ENCODE measurements around the gene SDC3.

SDC3 gene

DNA sequence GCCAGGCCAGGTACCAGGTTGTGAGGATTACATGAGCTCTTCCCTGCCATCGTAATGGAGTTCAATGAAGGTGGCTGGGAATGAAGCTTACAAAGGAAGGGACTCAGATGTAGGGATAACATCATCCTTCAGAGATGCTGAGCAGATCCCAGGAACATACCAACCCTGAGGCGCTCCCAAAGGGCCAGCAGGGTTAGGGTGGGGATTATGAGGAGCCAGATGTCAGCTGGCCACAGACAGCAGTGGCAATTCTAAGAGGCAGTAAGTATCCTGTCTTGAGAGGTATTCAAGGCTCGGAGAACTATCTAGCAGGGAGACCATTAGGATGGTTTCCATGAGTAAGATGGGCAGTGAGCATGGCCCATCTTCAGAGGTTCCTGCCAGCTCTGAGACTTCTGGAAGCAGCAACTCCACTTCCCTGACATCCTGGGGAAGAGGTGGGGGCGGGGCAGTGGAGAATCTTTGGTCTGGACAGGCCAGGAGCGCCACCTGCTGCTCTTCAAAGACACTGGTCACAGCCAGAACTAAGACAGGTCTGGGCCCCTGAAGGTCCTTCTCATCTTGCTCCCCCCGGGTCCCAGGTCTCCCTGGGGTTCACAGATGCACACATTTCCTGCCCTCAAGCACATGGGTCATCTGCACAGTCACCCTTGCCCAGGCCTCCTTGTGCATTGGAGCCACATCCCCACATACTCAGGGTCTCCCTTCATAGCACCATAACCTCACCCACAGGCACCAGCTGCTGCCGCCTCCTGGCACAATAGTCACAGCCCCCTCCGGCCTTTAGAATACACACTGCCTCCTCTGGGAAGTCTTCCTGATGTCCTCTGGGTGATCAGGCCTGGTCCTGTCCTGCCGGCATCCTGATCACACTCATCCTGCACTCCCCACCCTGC, 2.7 kb upstream of the SDC3 start:
- TF ChIP-seq CEBPB (IDR thresholded peaks at IDR 0.05), result no peak
- TF ChIP-seq RAD21 (IDR thresholded peaks at IDR 0.05; ENCODE audit: low read depth), result peak; percentile 100
- TF ChIP-seq TEAD4 (IDR thresholded peaks at IDR 0.05), result no peak

DNA sequence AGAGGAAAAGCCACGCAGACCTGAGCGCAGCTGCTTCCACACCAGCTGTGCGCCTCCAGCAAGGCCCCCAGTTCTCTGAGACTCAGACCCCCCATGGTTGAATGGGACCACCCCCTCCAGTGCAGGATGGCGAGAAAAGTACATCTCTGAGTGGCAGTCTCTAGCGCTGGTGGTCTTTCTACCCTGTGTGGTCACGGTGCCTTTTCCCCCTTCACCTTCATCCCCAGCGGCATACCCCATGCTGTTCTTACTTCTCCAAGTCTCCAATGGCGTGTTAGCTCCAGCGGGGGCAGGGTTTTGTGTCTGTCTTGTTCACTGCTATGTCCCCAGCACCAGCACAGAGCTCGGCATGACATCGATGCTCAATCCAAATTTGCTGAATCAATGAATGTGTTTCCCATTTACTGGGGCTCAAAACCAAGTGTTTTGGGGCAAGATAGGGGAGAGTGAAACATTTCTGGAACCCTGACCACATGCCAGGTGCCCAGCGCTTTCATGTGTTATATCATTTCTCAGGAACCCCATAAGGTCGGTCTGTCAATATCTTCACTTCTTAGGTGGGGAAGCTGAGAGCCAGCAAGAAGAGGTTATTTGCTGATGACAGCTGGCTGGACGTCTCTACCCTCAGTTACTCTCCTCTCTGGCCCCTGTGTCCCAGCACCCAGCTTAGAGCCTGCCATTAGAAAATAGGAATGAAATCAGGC, 959 bp upstream of the SDC3 start:
- TF ChIP-seq EGR1 (IDR thresholded peaks at IDR 0.05) (no peak), EP300 (IDR thresholded peaks at IDR 0.05; ENCODE audit: borderline replicate concordance) (no peak), NFIC (IDR thresholded peaks at IDR 0.05) (no peak), TCF12 (IDR thresholded peaks at IDR 0.05; ENCODE audit: low read depth) (no peak), TAF1 (IDR thresholded peaks at IDR 0.05; ENCODE audit: low read depth) (no peak), CREB1 (IDR thresholded peaks at IDR 0.05; ENCODE audit: low read depth) (no peak)
- TF ChIP-seq, protein P1, sequence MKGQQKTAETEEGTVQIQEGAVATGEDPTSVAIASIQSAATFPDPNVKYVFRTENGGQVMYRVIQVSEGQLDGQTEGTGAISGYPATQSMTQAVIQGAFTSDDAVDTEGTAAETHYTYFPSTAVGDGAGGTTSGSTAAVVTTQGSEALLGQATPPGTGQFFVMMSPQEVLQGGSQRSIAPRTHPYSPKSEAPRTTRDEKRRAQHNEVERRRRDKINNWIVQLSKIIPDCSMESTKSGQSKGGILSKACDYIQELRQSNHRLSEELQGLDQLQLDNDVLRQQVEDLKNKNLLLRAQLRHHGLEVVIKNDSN (IDR thresholded peaks at IDR 0.05), result no peak

DNA sequence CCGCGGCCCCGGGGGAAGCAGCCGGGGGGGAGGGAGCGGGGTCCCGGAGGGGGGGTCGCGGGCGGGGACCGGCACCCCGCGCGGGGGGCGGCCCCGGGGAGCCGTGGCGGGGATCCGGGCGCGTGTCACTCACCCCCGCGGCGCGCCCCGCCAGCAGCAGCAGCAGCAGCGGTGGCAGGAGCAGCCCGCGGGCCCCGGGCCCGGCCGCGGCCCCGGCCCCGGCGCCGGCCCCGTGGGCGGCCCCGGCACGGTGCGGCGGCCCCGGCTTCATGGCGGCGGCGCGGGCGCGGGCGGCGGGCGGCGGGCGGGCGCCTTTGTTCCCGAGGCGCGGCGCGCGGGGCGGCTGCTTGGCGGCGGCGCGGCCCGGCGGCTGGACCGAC, 252 bp downstream of the SDC3 start:
- TF ChIP-seq EP300 (IDR thresholded peaks at IDR 0.05; ENCODE audit: borderline replicate concordance) (no peak), EGR1 (IDR thresholded peaks at IDR 0.05) (no peak), CEBPB (IDR thresholded peaks at IDR 0.05) (no peak), CREB1 (IDR thresholded peaks at IDR 0.05; ENCODE audit: low read depth) (no peak), RAD21 (IDR thresholded peaks at IDR 0.05; ENCODE audit: low read depth) (no peak), ZBTB7A (IDR thresholded peaks at IDR 0.05; ENCODE audit: low read depth) (no peak), TAF1 (IDR thresholded peaks at IDR 0.05; ENCODE audit: low read depth) (no peak), YY1 (IDR thresholded peaks at IDR 0.05; ENCODE audit: low read depth) (no peak), NFIC (IDR thresholded peaks at IDR 0.05) (no peak)
- TF ChIP-seq, protein P2, sequence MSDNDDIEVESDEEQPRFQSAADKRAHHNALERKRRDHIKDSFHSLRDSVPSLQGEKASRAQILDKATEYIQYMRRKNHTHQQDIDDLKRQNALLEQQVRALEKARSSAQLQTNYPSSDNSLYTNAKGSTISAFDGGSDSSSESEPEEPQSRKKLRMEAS (IDR thresholded peaks at IDR 0.05), result no peak
- TF ChIP-seq, protein P1 (IDR thresholded peaks at IDR 0.05), result no peak

DNA sequence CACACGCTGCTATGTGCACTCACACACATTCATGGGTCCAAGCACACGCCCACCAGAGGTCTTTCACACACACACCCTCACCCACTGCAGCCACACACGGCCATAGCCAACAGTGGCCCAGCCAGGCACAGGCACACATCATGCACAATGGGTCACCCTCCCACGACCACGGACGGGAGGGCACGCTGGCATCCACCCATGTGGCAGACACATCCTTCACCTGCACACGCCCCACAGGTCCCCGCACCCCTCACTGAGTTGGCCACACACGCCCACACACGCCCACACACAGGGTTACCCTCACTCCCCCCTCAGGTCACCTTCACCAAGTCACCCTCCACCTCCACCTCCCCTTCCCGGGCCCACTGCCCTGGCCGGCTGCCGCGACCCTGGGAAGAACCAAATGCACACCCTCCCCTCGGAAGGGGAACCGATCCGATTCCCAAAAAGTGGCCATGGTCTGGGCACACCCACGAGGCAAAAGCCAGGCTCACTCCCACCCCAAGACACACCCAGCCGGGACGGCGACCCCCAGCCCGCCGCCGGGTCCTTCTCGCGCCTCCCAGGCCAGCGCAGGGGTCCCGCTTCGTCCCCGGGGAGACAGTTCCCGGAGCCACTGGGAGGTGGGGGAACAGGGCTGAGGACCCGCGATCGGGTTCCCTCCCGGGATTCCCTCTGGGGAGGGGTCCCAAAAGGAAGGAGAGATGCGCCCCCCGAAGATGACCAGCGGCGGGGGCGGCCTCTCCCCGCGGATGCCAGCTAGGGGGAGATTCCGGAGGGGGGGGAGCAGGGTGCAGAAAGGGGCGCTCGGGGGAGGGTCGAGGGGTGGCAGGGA, 860 bp downstream of the SDC3 start:
- peak; percentile 70 for TF ChIP-seq EGR1 (IDR thresholded peaks at IDR 0.05)
- no peak for TF ChIP-seq RAD21 (IDR thresholded peaks at IDR 0.05; ENCODE audit: low read depth)

DNA sequence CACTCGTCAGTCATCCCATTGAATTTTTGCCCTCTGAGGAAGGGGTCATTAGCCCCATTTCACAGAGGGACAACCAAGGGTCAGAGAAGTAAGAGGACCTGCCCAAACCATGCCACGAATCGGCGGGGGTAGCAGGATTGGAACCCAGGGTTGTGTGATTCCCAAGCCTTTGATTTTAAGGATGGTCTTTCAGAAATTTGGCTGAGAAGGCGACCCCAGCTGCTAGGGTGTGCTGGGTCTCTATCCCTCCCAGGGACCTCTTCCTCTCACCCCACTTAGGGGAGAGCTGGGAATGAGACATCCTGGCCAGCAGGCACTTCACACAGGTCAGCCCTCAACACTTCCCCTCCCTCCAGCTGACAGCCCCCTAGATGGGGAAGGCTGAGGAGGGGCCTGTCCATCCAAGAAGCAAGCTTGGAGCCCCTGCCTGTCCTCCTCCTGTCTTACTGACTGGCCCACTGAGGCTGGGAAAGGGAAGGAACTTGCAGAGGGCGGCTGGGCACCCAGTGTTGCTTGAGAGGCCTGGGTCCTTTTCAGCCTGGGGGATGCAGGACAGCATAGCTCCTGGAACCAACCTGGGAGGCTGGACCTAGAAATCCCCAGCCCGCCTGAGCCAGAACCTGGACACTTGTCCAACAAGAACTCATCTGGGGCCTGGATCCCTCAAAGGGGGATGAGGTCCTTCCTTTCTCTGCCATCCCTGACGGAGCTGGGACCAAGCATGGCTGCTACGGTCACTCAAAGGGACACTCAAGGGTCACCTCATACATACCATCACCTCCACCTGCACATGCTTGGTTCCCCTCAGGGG, 1.7 kb downstream of the SDC3 start:
- TF ChIP-seq, protein P1 (IDR thresholded peaks at IDR 0.05), result no peak
- TF ChIP-seq TCF12 (IDR thresholded peaks at IDR 0.05; ENCODE audit: low read depth) (no peak), EGR1 (IDR thresholded peaks at IDR 0.05) (no peak), TEAD4 (IDR thresholded peaks at IDR 0.05) (no peak)
- TF ChIP-seq, protein P2 (IDR thresholded peaks at IDR 0.05), result no peak

DNA sequence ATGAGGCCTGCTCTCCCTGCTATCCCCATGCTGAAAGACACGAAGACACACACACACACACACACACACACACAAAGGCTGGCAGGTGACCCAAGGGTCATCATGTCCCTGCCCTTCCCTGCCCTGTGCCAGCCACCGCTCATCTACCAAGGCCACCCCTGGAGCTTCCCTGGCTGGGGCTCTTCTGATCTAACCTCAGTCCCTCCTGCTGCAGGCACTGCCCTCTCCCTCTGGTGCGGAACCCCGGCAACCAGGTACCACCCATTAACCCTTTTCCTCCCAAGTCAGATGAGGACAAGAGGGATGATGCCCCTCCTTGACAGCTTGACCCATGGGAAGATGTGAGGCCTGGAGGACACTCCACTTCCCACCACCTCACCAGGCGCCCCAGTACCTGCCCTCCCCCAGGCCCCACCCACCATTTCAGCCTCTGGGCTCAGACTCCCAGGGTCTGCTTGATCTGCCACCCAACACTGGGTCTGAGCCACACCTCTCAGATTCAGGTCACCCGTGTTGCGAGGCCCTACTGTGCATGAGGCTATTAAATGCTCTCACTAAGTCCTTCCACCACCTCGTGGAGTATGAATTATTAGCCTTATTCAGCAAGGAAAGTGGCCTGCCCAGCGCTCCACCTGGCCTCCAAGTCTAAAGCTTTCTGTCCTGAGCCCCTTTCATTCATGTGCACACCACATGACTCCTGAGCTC, 2.5 kb downstream of the SDC3 start:
- no peak for TF ChIP-seq CEBPB (IDR thresholded peaks at IDR 0.05)
- TF ChIP-seq TAF1 (IDR thresholded peaks at IDR 0.05; ENCODE audit: low read depth), result no peak
- no peak for TF ChIP-seq TCF12 (IDR thresholded peaks at IDR 0.05; ENCODE audit: low read depth)
- TF ChIP-seq FOXM1 (IDR thresholded peaks at IDR 0.05; ENCODE audit: borderline replicate concordance, low read depth), result no peak
- no peak for TF ChIP-seq CREB1 (IDR thresholded peaks at IDR 0.05; ENCODE audit: low read depth)
- TF ChIP-seq TEAD4 (IDR thresholded peaks at IDR 0.05), result no peak
- TF ChIP-seq, protein P3, sequence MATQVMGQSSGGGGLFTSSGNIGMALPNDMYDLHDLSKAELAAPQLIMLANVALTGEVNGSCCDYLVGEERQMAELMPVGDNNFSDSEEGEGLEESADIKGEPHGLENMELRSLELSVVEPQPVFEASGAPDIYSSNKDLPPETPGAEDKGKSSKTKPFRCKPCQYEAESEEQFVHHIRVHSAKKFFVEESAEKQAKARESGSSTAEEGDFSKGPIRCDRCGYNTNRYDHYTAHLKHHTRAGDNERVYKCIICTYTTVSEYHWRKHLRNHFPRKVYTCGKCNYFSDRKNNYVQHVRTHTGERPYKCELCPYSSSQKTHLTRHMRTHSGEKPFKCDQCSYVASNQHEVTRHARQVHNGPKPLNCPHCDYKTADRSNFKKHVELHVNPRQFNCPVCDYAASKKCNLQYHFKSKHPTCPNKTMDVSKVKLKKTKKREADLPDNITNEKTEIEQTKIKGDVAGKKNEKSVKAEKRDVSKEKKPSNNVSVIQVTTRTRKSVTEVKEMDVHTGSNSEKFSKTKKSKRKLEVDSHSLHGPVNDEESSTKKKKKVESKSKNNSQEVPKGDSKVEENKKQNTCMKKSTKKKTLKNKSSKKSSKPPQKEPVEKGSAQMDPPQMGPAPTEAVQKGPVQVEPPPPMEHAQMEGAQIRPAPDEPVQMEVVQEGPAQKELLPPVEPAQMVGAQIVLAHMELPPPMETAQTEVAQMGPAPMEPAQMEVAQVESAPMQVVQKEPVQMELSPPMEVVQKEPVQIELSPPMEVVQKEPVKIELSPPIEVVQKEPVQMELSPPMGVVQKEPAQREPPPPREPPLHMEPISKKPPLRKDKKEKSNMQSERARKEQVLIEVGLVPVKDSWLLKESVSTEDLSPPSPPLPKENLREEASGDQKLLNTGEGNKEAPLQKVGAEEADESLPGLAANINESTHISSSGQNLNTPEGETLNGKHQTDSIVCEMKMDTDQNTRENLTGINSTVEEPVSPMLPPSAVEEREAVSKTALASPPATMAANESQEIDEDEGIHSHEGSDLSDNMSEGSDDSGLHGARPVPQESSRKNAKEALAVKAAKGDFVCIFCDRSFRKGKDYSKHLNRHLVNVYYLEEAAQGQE (IDR thresholded peaks at IDR 0.05; ENCODE audit: low read depth), result no peak
- TF ChIP-seq RAD21 (IDR thresholded peaks at IDR 0.05; ENCODE audit: low read depth), result no peak
- TF ChIP-seq NFIC (IDR thresholded peaks at IDR 0.05), result no peak
- no peak for TF ChIP-seq EGR1 (IDR thresholded peaks at IDR 0.05)

Data from Ishikawa (cell line).